HepG2 (cell line): ENCODE data around the gene ENPP1. TPM values are rescaled to one million over a fixed set of nuclear protein-coding genes. Genes with fewer than 3 reads are reported as not detected.

ENCODE experiments used
- ATAC-seq: fragments of 200-7000 bp; cut with Tn5 transposase; 3 replicates; pipeline ENCODE4 v1.9.1; 2020; ENCODE audit warnings: mild to moderate bottlenecking, moderate library complexity
- BruUV-seq: library from RNA; stranded (reverse); fragments of 400-500 nt; replicated peaks from 2 replicates; lab custom pipeline; 2021; lab: Mats Ljungman, UMichigan
- CTCF ChIA-PET: fragments of 300-600 bp; formaldehyde crosslinking; extraction: SDS; loops from one replicate; lab custom pipeline; 2021; ENCODE audit warnings: low total read pairs, inconsistent platforms, low intra/inter-chr PET ratio; lab: Yijun Ruan, JAX
- POLR2A ChIA-PET: fragments of 350-600 bp; sonication (Branson Sonifier 250); formaldehyde crosslinking; loops from one replicate; lab custom pipeline; 2020; ENCODE audit warnings: antibody characterized with exemption, inconsistent platforms; lab: Yijun Ruan, JAX
- DNase-seq: peaks from one replicate; pipeline ENCODE4 v3.0.0-alpha.2; 2015; ENCODE audit warnings: low spot score
- FAIRE-seq: peaks from 3 replicates; lab custom pipeline; 2011; peaks lifted over from hg19 to GRCh38; lab: Jason Lieb, UNC
- H2AFZ ChIP-seq: one replicate; pipeline ENCODE4 v1.6.1; 2011; ENCODE audit warnings: low read length, inconsistent platforms
- H3K27ac ChIP-seq: fragments of 300-600 bp; 3 replicates; pipeline ENCODE4 v1.8.0; 2011; ENCODE audit warnings: mixed run types, mild to moderate bottlenecking, mixed read lengths, low read length, inconsistent platforms; ENCODE audit not compliant: insufficient read depth; ENCODE audit errors: extremely low read length
- H3K27me3 ChIP-seq, 2 experiments: fragments of 200-600 bp in 1 of 2; 2 replicates in 1 of 2; 3 replicates in 1 of 2; pipeline versions ENCODE4 v1.6.0 to v1.8.0; 2011; ENCODE audit warnings: low read length in 2 of 2, mild to moderate bottlenecking in 2 of 2, moderate library complexity in 2 of 2, inconsistent platforms in 1 of 2; ENCODE audit not compliant: insufficient read depth in 2 of 2, control insufficient read depth in 1 of 2
- H3K36me3 ChIP-seq, 2 experiments: fragments of 200-600 bp in 1 of 2; replicated peaks in 1 of 2; 2 replicates in 1 of 2; 3 replicates in 1 of 2; pipeline versions ENCODE4 v1.5.1 to v1.8.0; 2011; ENCODE audit warnings: low read length in 2 of 2, inconsistent platforms in 1 of 2; ENCODE audit not compliant: insufficient read depth in 2 of 2, control insufficient read depth in 1 of 2
- H3K4me1 ChIP-seq: 2 replicates; pipeline ENCODE4 v1.5.1; 2012; ENCODE audit warnings: low read length, inconsistent platforms; ENCODE audit not compliant: insufficient read depth
- H3K4me2 ChIP-seq: 2 replicates; pipeline ENCODE4 v1.6.0; 2011; ENCODE audit warnings: low read depth, low read length, inconsistent platforms
- H3K4me3 ChIP-seq, 3 experiments: fragments of 200-600 bp in 1 of 3; sonication (generic), shearing (Covaris generic) in 1 of 3; replicated peaks in 1 of 3; 2 replicates each; pipeline ENCODE4 v1.5.1; 2011 to 2016; ENCODE audit warnings: low read length in 3 of 3, inconsistent platforms in 2 of 3, low read depth in 2 of 3, mild to moderate bottlenecking in 2 of 3, control low read depth in 1 of 3, mixed read lengths in 1 of 3; ENCODE audit not compliant: insufficient read depth in 1 of 3
- H3K79me2 ChIP-seq: one replicate; pipeline ENCODE4 v1.6.1; 2011; ENCODE audit warnings: low read length, inconsistent platforms; ENCODE audit not compliant: insufficient read depth
- H3K9ac ChIP-seq: 2 replicates; pipeline ENCODE4 v1.6.0; 2011; ENCODE audit warnings: mild to moderate bottlenecking, low read depth, low read length, inconsistent platforms; ENCODE audit not compliant: insufficient read depth
- H3K9me3 ChIP-seq: 2 replicates; pipeline ENCODE4 v1.5.1; 2012; ENCODE audit warnings: mild to moderate bottlenecking, low read length
- H4K20me1 ChIP-seq: 2 replicates; pipeline ENCODE4 v1.6.0; 2011; ENCODE audit warnings: inconsistent platforms, mild to moderate bottlenecking, low read length, moderate library complexity; ENCODE audit not compliant: insufficient read depth
- ATF2 ChIP-seq: sonication (generic); formaldehyde crosslinking; IDR thresholded peaks from 2 replicates; pipeline ENCODE4 v1.4.0; 2020; ENCODE audit warnings: missing genetic modification reagents
- CTCF ChIP-seq: sonication (generic); formaldehyde crosslinking; IDR thresholded peaks from 2 replicates; pipeline ENCODE4 v1.5.0; 2020; ENCODE audit warnings: mild to moderate bottlenecking, missing genetic modification reagents, moderate library complexity
- FOXK1 ChIP-seq: sonication (generic); formaldehyde crosslinking; IDR thresholded peaks from 2 replicates; pipeline ENCODE4 v1.4.0; 2020; ENCODE audit warnings: low read depth, missing genetic modification reagents, borderline replicate concordance
- GATAD1 ChIP-seq: IDR thresholded peaks from 2 replicates; pipeline ENCODE4 v1.6.1; 2016; ENCODE audit warnings: missing genetic modification reagents, missing compliant biosample characterization
- POGZ ChIP-seq: sonication (generic); formaldehyde crosslinking; IDR thresholded peaks from 2 replicates; pipeline ENCODE4 v1.4.0; 2020; ENCODE audit warnings: mild to moderate bottlenecking, missing genetic modification reagents
- TFAP4 ChIP-seq: sonication (generic); IDR thresholded peaks from 2 replicates; pipeline ENCODE4 v1.6.1; 2016; ENCODE audit warnings: low read depth, borderline replicate concordance
- ZNF263 ChIP-seq: sonication (generic); formaldehyde crosslinking; IDR thresholded peaks from 2 replicates; pipeline ENCODE4 v1.4.0; 2020; ENCODE audit warnings: missing genetic modification reagents
- ZNF512B ChIP-seq: sonication (generic); formaldehyde crosslinking; IDR thresholded peaks from 2 replicates; pipeline ENCODE4 v1.5.1; 2020; ENCODE audit warnings: missing genetic modification reagents, mild to moderate bottlenecking, borderline replicate concordance
- ZNF563 ChIP-seq: sonication (generic); formaldehyde crosslinking; IDR thresholded peaks from 2 replicates; pipeline ENCODE4 v1.8.0; 2022; ENCODE audit warnings: mild to moderate bottlenecking, moderate library complexity, missing genetic modification reagents
- WGBS: methylation state at CpG from one replicate; pipeline ENCODE4 v1.1.6; 2017; ENCODE audit warnings: low lambda C conversion rate; 5-methylcytosine and 5-hydroxymethylcytosine counted together
- in situ Hi-C: cut with HindIII; loops from 2 replicates; pipeline ENCODE4 v1.10.0; 2017; ENCODE audit warnings: low pct_unique_long_range_greater_than_20kb; ENCODE audit not compliant: extremely low pct_ligation_motif_present
- intact Hi-C: fragments of 100-400 bp; cut with micrococcal nuclease; formaldehyde crosslinking; loops from one replicate; pipeline ENCODE4 v1.10.0; 2022; ENCODE audit not compliant: unreplicated experiment
- polyA plus RNA-seq, 8 experiments: library from polyadenylated mRNA; depleted of rRNA in 3 of 8; stranded (reverse) in 7 of 8; unstranded in 1 of 8; fragments of >200 nt; fragmentation: Illumina TruSeq in 4 of 8; extraction: Trizol in 4 of 8; gene quantifications; 2 replicates each; pipeline versions ENCODE4 v1.2.1 to v1.2.3, GENCODE V29; 2011 to 2016; ENCODE audit warnings: low read depth in 4 of 8, missing spikeins in 1 of 8, mixed read lengths in 1 of 8; ENCODE audit not compliant: insufficient read depth in 1 of 8
- total RNA-seq, 5 experiments: library from RNA; depleted of rRNA; stranded (reverse); fragments of >200 nt; fragmentation: Illumina TruSeq; extraction: Trizol; gene quantifications; 2 replicates each; pipeline ENCODE4 v1.2.3, GENCODE V29; 2016; ENCODE audit warnings: low read depth in 1 of 5

ENPP1 gene
- total and polyA plus RNA-seq, 2 of the 13 experiments (the other 11 are each of a cell fraction or from before 2014, with no cell fraction given) = 56.5 to 160 TPM

GRCh38 chr6:131917318-131917717, 109.5 kb downstream of the ENPP1 start (continued):
- TF ChIP-seq ZNF512B (CRISPR knock-in tag) = no peak
- TF ChIP-seq, all 625 proteins: peak for 0

- FAIRE-seq (no peak), DNase-seq (no peak), ATAC-seq (peak; percentile 67; the same call in 2 of the 3 replicates)
- Histone ChIP-seq H3K27me3 (no peaks in the 10 kb centered on the region), H3K79me2 (no peaks in the 10 kb centered on the region), H3K4me1 (peaks cover 23% of the 10 kb centered on the region; the same call in 1 of the 2 replicates), H4K20me1 (no peaks in the 10 kb centered on the region), H3K4me3 (no peak overlapping the region; a peak in 1 of 6 replicates), H3K4me2 (peak overlapping the region; percentile 27), H3K36me3 (no peaks in the 10 kb centered on the region), H3K9ac (no peak overlapping the region), H3K9me3 (no peaks in the 10 kb centered on the region), H2AFZ (peak overlapping the region; percentile 36), H3K27ac (no peak overlapping the region)
- WGBS = 17% methylated on average over 6 of the region's 6 CpGs
- in situ Hi-C loops (loop anchor here (5.0 kb wide), 1 partner anchor 379 kb away; no protein-coding TSS in a partner anchor), intact Hi-C loops (loop anchor here (5.0 kb wide), 1 partner anchor 359 kb away; no protein-coding TSS in a partner anchor)
- no TSS peak for BruUV-seq
- ChIA-PET CTCF (no interaction called here), POLR2A (interaction anchor here (1.0 kb wide), 1 partner anchor 33 kb away, joined by 6 read pairs; the partner anchor contains the start of gene CCN2)
- TF ChIP-seq TFAP4 (0 out of 2 replicates have a peak, but pooled peaks have one; percentile 25), CTCF (peak; percentile 14; the same call in 1 of the 2 replicates), POGZ (no peak), GATAD1 (no peak), ATF2 (CRISPR knock-in tag) (no peak), ZNF263 (CRISPR knock-in tag) (peak; percentile 84; the same call in 1 of the 2 replicates), FOXK1 (CRISPR knock-in tag) (no peak), ZNF563 (CRISPR knock-in tag) (no peak)
Observed at GRCh38 chr6:131917763-131918649, 110.2 kb downstream of the ENPP1 start.
